Prostate gland (tissue), 2 donors: ENCODE measurements around the gene CLCNKB.

Experiments used
- POLR2A ChIP-seq: fragments of 450-650 bp; IDR thresholded peaks from one replicate; pipeline ENCODE4 v1.6.1; 2016; ENCODE audit warnings: antibody characterized with exemption, mild to moderate bottlenecking
- POLR2AphosphoS5 ChIP-seq: sonication (generic); formaldehyde crosslinking; IDR thresholded peaks from one replicate; pipeline ENCODE4 v1.6.1; 2017; ENCODE audit warnings: antibody characterized with exemption
- TF ChIP-seq, protein P1 (sequence below), 4 experiments: fragments of 200-600 bp in 2 of 4; fragments of 450-650 bp in 2 of 4; sonication (generic) in 2 of 4; IDR thresholded peaks; 1 replicate in 3 of 4; 2 replicates in 1 of 4; pipeline ENCODE4 v1.5.1; 2016 to 2019; ENCODE audit warnings: antibody characterized with exemption in 4 of 4, mild to moderate bottlenecking in 2 of 4, moderate library complexity in 2 of 4

DNA sequence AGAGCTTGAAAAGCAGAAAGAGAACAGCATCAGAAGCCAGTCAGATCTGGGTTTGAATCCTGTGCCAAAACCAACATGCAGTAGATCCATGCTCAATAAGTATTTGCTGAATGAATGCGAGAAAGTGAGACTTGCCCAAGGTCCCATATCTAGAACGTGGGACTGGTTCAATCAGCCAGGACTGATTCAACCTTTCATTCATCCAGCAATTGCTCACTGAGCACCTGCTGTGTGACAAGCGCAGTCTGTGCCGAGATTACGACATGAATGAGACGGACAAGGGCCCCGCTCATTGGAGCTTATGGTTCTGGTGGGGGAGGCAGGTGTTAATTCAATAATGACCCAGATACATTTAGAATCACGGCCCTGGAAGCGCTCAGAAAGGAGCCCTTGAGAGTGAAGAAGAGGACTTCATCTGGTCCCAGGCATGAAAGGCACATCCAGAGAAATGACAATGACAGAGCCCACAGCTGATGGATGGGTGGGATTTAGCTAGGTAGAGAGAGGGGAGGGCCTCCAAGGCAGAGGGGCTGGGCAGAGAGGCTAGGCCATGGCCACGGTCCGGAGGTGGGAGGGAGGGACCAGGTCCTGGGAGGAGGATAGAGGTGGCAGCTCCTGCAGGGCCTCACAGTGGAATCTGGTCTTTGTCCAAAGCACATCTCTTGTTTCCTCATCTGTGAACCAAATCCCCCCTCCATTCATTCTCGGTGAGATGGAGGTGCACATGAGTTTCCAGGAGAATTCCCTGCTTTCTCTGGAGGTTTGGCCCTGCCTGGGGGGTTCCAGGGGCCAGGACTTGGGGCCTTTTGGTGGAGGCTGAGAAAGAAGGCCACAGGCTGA lies 34.0 kb downstream of the CLCNKB start:
- TF ChIP-seq POLR2A (no peak), POLR2AphosphoS5 (no peak)
- TF ChIP-seq, protein P1, sequence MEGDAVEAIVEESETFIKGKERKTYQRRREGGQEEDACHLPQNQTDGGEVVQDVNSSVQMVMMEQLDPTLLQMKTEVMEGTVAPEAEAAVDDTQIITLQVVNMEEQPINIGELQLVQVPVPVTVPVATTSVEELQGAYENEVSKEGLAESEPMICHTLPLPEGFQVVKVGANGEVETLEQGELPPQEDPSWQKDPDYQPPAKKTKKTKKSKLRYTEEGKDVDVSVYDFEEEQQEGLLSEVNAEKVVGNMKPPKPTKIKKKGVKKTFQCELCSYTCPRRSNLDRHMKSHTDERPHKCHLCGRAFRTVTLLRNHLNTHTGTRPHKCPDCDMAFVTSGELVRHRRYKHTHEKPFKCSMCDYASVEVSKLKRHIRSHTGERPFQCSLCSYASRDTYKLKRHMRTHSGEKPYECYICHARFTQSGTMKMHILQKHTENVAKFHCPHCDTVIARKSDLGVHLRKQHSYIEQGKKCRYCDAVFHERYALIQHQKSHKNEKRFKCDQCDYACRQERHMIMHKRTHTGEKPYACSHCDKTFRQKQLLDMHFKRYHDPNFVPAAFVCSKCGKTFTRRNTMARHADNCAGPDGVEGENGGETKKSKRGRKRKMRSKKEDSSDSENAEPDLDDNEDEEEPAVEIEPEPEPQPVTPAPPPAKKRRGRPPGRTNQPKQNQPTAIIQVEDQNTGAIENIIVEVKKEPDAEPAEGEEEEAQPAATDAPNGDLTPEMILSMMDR (IDR thresholded peaks at IDR 0.05), result no peak
